ENCODE measurements around the gene CNOT11.

- TF ChIP-seq CTCF (conservative IDR thresholded peaks at IDR 0.05 in 1 of 2, IDR thresholded peaks at IDR 0.05 in 1 of 2; ENCODE audit: extremely low read depth in 1 of 2, insufficient read depth in 1 of 2, low read depth in 1 of 2, low read length in 2 of 2) (no peak), EZH2 (IDR thresholded peaks at IDR 0.05; ENCODE audit: borderline replicate concordance, low read length) (no peak)
Observed at GRCh38 chr2:101249826-101250225, 2.9 kb upstream of the CNOT11 start.
